BLaER1 treated with 17β-estradiol and CSF1 and Interleukin-3, amounts not matched to agents 10 nM and 100 nM (cell line): ENCODE data around the gene PLEKHO1.

Experiments
- H3K27ac ChIP-seq, 11 experiments: shearing (Covaris generic); formaldehyde crosslinking; 2 replicates each; pipeline ENCODE4 v1.8.1; 2022
- H3K27me3 ChIP-seq, 11 experiments: shearing (Covaris generic); formaldehyde crosslinking; 2 replicates each; pipeline ENCODE4 v1.8.1; 2022
- H3K36me3 ChIP-seq, 11 experiments: shearing (Covaris generic); formaldehyde crosslinking; 2 replicates each; pipeline ENCODE4 v1.8.1; 2022
- H3K4me1 ChIP-seq, 10 experiments: shearing (Covaris generic); formaldehyde crosslinking; 2 replicates each; pipeline ENCODE4 v1.8.1; 2022
- H3K4me2 ChIP-seq, 11 experiments: shearing (Covaris generic); formaldehyde crosslinking; 2 replicates each; pipeline ENCODE4 v1.8.1; 2022
- H3K4me3 ChIP-seq, 10 experiments: shearing (Covaris generic); formaldehyde crosslinking; 2 replicates each; pipeline ENCODE4 v1.8.1; 2022
- H3K9ac ChIP-seq, 11 experiments: shearing (Covaris generic); formaldehyde crosslinking; 2 replicates each; pipeline ENCODE4 v1.8.1; 2022
- H3K9me3 ChIP-seq, 11 experiments: shearing (Covaris generic); formaldehyde crosslinking; replicated peaks in 1 of 11; 2 replicates each; pipeline ENCODE4 v1.8.1; 2022
- H4K20me1 ChIP-seq, 11 experiments: shearing (Covaris generic); formaldehyde crosslinking; 2 replicates each; pipeline ENCODE4 v1.8.1; 2022
- Cebpa-rat ChIP-seq, 11 experiments: shearing (Covaris generic); IDR thresholded peaks; 2 replicates each; pipeline ENCODE4 v1.8.1; 2022

Gene PLEKHO1, protein sequence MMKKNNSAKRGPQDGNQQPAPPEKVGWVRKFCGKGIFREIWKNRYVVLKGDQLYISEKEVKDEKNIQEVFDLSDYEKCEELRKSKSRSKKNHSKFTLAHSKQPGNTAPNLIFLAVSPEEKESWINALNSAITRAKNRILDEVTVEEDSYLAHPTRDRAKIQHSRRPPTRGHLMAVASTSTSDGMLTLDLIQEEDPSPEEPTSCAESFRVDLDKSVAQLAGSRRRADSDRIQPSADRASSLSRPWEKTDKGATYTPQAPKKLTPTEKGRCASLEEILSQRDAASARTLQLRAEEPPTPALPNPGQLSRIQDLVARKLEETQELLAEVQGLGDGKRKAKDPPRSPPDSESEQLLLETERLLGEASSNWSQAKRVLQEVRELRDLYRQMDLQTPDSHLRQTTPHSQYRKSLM

DNA sequence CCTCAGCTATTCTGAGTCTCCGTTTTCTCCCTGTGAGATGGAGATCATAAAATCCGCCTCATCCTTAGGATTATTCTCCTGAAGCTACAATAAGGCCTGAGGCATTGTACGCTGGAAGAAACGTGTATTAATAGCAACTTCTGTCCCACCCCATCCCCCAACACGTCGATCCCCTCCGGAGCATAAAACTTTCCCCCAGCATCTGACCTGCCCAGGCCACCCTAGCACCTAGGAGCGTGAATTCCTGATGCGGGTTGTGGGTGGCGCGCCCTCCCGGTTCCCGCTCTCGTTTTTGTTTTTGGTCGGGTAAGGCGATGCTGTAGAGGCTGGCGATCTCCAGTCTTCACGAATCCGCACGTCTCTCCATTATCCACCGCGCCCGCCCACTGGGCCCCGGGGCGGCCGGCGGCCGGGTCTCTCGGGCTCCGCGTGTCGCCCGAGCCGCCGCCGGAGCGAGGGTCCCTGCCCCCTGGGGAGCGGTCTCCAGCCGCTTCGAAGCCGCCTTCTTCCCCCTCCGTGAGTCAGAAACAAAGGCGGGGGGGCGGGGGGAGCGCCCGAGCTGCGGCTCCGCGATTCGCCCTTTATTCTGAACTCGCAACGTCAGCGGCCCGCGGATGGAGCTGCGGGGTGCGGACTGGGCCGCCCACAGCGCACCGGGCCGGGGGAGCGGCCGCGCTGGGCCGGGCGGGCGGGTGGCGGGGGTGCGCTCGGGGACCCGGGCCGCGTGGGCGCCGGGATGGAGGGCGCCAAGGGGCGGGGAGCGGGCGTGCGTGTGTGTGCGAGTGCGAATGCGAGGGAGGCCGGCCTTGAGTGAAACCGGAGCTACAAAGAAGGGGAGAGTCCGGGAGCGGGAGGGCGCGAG, at the start of gene PLEKHO1:
TSS of gene PLEKHO1 (plus strand) at position 646 of the 862 bp plus-strand sequence. CDS start 342 bp downstream, outside the sequence.
- Histone ChIP-seq H3K9me3 (no peaks in the 10 kb centered on the region), H3K4me2 (peak within 1 kb of the TSS; percentile 90 to 99 (median 95)), H3K27ac (peak within 1 kb of the TSS; percentile 97 to 100 (median 99)), H3K4me1 (peaks cover 55 to 75% (median 69%) of the 10 kb centered on the region in 10 experiments), H3K9ac (peak within 1 kb of the TSS; percentile 99 to 100 (median 100)), H3K36me3 (peaks cover 30 to 40% (median 38%) of the 10 kb centered on the region in 11 experiments), H4K20me1 (peaks cover 0 to 37% (median 25%) of the 10 kb centered on the region in 11 experiments; a peak in 13 of 22 replicates), H3K27me3 (no peaks in the 10 kb centered on the region), H3K4me3 (peak within 1 kb of the TSS; percentile 79 to 98 (median 95))
- TF ChIP-seq Cebpa-rat (IDR thresholded peaks at IDR 0.05), result no peak

DNA sequence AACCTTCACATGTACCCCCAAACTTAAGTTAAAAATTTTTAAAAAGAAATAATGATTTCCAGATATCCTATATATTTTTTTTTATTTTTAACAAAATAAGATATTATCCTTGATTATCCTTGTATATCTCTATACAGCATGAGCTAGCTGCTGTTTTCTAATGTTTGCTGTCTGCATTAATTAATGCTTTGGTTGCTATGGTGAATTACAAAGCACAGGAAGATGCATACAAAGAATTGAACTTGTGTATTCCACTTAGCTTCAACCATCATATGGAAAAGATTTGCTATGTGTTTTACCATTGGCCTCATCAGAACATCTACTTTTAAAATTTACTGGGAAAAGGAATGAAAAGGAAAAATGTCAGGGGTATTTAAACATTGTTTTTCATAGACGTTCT, 46.7 kb upstream of the PLEKHO1 start:
- no peak for TF ChIP-seq Cebpa-rat (IDR thresholded peaks at IDR 0.05)
- H4K20me1 ChIP-seq, result no peaks in the 10 kb centered on the region
- H3K4me1 ChIP-seq, result peaks cover 0 to 29% (median 7%) of the 10 kb centered on the region in 10 experiments; a peak in 9 of 20 replicates
- H3K27me3 ChIP-seq, result no peaks in the 10 kb centered on the region
- H3K9ac ChIP-seq, result no peak overlapping the region
- no peak overlapping the region for H3K4me2 ChIP-seq
- H3K27ac ChIP-seq, result no peak overlapping the region
- no peak overlapping the region for H3K4me3 ChIP-seq
- H3K36me3 ChIP-seq, result peaks cover 11 to 56% (median 24%) of the 10 kb centered on the region in 11 experiments; a peak in 21 of 22 replicates
- H3K9me3 ChIP-seq, result peaks cover 6 to 30% (median 20%) of the 10 kb centered on the region in 11 experiments; a peak in 20 of 22 replicates

DNA sequence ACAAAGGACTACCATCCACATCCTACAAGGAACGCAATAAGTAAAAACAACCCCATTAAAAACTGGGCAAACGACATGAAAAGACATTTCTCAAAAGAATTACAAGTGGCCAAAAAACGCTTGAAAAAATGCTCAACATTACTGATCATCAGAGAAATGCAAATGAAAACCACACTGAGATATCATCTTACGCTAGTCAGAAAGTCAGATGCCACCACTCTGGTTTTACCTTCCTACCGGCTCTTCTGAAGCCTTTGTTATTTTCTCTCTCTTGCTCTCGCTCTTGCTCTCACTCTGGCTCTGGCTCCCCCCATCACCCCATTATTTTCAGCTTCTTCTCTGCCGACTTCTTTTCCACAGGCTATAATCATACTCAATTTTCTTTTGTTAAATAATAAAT, 43.4 kb upstream of the PLEKHO1 start:
- Histone ChIP-seq H3K9me3 (peaks cover 0 to 16% (median 6%) of the 10 kb centered on the region in 11 experiments; a peak in 12 of 22 replicates), H3K4me1 (peaks cover 15 to 32% (median 19%) of the 10 kb centered on the region in 10 experiments; a peak in 19 of 20 replicates), H3K4me2 (no peak overlapping the region), H3K27me3 (no peaks in the 10 kb centered on the region), H3K27ac (no peak overlapping the region), H3K9ac (no peak overlapping the region), H3K4me3 (no peak overlapping the region), H3K36me3 (peaks cover 0 to 32% (median 10%) of the 10 kb centered on the region in 11 experiments; a peak in 15 of 22 replicates), H4K20me1 (no peaks in the 10 kb centered on the region)
- TF ChIP-seq Cebpa-rat (IDR thresholded peaks at IDR 0.05), result no peak

DNA sequence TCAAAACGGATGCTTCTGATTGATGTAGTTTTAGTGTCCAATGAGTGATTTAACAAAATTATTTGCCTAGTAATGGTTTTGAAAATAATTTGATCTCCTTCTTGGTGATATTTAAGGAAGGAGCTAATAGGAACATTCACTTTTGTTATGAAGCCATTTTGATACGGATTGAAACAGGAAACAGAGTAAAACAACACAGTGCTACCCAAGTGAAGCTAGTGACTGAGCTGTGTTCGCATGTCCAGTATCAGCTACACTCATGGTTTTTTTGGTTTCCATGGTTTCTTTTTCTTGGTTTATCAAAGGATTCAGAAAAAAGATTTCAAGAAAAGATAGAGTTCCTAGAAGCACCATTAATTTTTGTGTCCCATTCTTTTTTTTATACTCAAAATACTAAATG, 40.1 kb upstream of the PLEKHO1 start:
- H4K20me1 ChIP-seq, result no peaks in the 10 kb centered on the region
- no peak overlapping the region for H3K4me3 ChIP-seq
- peak overlapping the region in 8 of 11 experiments; percentile 3 to 58 (median 30); a peak in 10 of 22 replicates for H3K27ac ChIP-seq
- TF ChIP-seq Cebpa-rat (IDR thresholded peaks at IDR 0.05), result no peak
- H3K9ac ChIP-seq, result no peak overlapping the region
- H3K4me2 ChIP-seq, result peak overlapping the region; percentile 28 to 76 (median 50)
- peaks cover 18 to 49% (median 29%) of the 10 kb centered on the region in 11 experiments for H3K36me3 ChIP-seq
- peaks cover 11 to 35% (median 26%) of the 10 kb centered on the region in 11 experiments for H3K9me3 ChIP-seq
- no peaks in the 10 kb centered on the region for H3K27me3 ChIP-seq
- peaks cover 15 to 28% (median 19%) of the 10 kb centered on the region in 10 experiments; a peak in 19 of 20 replicates for H3K4me1 ChIP-seq

DNA sequence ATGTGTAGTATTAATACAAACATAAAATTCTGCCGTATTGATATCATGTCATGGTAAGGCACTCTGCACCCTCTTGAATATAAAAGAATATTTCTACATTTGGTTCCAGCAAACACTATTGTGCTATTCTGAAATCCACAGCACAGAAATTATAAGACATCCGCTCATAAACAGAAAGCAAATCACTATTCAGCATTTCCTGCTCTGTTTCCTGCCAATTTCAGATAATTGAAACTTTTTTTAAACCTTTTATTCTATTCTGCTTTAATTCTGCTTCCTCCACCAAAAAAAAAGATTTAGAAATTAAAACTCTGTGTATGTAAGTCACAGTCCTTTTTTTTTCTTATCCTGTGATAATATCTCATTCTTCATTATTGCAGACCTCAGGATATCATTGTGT, 39.6 kb upstream of the PLEKHO1 start:
- Histone ChIP-seq H3K36me3 (peaks cover 21 to 49% (median 31%) of the 10 kb centered on the region in 11 experiments), H3K4me2 (peak overlapping the region; percentile 28 to 76 (median 50); a peak in 19 of 22 replicates), H4K20me1 (no peaks in the 10 kb centered on the region), H3K4me1 (peaks cover 15 to 28% (median 19%) of the 10 kb centered on the region in 10 experiments; a peak in 19 of 20 replicates), H3K27me3 (no peaks in the 10 kb centered on the region), H3K4me3 (peak overlapping the region in 1 of 10 experiments; percentile 6; a peak in 1 of 20 replicates), H3K27ac (peak overlapping the region in 8 of 11 experiments; percentile 3 to 58 (median 30); a peak in 8 of 22 replicates), H3K9ac (no peak overlapping the region), H3K9me3 (peaks cover 16 to 38% (median 31%) of the 10 kb centered on the region in 11 experiments)
- no peak for TF ChIP-seq Cebpa-rat (IDR thresholded peaks at IDR 0.05)

DNA sequence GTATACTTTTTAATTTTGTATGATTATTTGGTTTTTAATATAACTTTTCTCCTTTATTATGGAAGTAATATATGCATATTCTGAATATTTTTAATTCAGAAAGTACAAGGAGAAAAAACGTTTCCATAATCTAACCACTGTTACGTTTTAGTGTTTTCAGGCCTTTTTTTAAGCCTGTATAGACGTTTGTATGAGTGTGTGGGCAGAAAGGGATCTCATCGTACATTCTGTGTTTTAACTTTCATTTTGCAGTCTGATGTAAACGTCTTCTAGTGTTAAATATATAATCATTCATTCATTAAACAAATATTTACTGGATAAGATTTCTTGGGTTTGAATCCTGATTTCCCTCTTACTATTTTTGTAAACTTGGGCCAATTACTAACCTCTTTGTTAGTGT, 38.0 kb upstream of the PLEKHO1 start:
- H3K27ac ChIP-seq, result no peak overlapping the region
- no peak overlapping the region for H3K9ac ChIP-seq
- H4K20me1 ChIP-seq, result no peaks in the 10 kb centered on the region
- H3K36me3 ChIP-seq, result peaks cover 25 to 52% (median 35%) of the 10 kb centered on the region in 11 experiments; a peak in 21 of 22 replicates
- no peak for TF ChIP-seq Cebpa-rat (IDR thresholded peaks at IDR 0.05)
- no peak overlapping the region for H3K4me2 ChIP-seq
- H3K4me3 ChIP-seq, result no peak overlapping the region
- H3K4me1 ChIP-seq, result peaks cover 15 to 28% (median 19%) of the 10 kb centered on the region in 10 experiments; a peak in 19 of 20 replicates
- peaks cover 24 to 39% (median 32%) of the 10 kb centered on the region in 11 experiments for H3K9me3 ChIP-seq
- H3K27me3 ChIP-seq, result no peaks in the 10 kb centered on the region

DNA sequence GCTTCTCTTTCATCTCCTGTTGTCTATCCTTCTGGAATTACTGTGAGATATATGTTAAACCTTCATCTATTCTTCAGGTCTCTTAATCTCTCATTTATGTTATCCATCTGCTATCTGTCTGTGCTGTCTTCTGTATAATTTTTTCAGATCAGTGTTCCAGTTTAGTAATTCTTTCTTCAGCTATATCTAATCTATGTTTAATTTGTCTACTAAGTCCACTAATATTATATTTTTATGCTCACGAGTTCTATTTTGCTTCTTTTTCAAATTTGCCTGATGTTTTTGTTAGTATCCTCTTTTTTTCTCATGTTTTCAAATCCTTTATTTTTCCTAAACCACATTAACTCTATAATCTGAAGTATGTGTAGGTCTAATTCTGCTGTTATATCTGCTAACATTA, 34.6 kb upstream of the PLEKHO1 start:
- Histone ChIP-seq H3K4me3 (no peak overlapping the region), H4K20me1 (no peaks in the 10 kb centered on the region), H3K4me1 (peaks cover 2 to 12% (median 5%) of the 10 kb centered on the region in 10 experiments; a peak in 19 of 20 replicates), H3K9ac (no peak overlapping the region), H3K9me3 (peaks cover 24 to 37% (median 32%) of the 10 kb centered on the region in 11 experiments), H3K27me3 (no peaks in the 10 kb centered on the region), H3K27ac (no peak overlapping the region), H3K36me3 (peaks cover 25 to 55% (median 39%) of the 10 kb centered on the region in 11 experiments; a peak in 21 of 22 replicates), H3K4me2 (no peak overlapping the region)
- no peak for TF ChIP-seq Cebpa-rat (IDR thresholded peaks at IDR 0.05)

DNA sequence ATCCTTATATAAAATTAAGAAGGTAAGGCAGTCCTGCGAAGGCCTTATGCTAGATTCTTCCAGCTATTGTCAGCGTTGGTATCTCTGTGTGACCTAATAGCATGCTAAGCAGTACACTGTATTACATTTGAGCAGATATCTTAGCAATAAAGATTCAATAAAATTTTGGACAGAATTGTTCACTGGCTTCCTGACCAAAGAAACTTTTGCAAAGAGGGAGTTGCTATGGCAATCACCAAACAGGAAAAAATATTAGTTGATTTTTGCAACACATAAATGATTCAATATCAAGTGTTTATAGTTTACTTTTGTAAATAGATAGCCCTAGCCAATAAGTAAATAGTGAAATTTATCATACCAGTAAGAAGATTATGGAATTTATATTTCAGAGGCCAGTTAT, 31.0 kb upstream of the PLEKHO1 start:
- Histone ChIP-seq H3K9me3 (peaks cover 19 to 26% (median 22%) of the 10 kb centered on the region in 11 experiments), H3K4me2 (no peak overlapping the region), H3K4me1 (peaks cover 0 to 10% (median 0%) of the 10 kb centered on the region in 10 experiments; a peak in 2 of 20 replicates), H3K36me3 (peaks cover 13 to 46% (median 21%) of the 10 kb centered on the region in 11 experiments; a peak in 21 of 22 replicates), H3K27ac (no peak overlapping the region), H3K9ac (no peak overlapping the region), H3K27me3 (no peaks in the 10 kb centered on the region), H3K4me3 (no peak overlapping the region), H4K20me1 (no peaks in the 10 kb centered on the region)
- no peak for TF ChIP-seq Cebpa-rat (IDR thresholded peaks at IDR 0.05)
